K562 (cell line): ENCODE results near the gene HNRNPLL. TPM values are rescaled to one million over a fixed set of nuclear protein-coding genes. Genes with fewer than 3 reads are reported as not detected.

Source experiments
- ATAC-seq: fragments of 200-7000 bp; cut with Tn5 transposase; 3 replicates; pipeline ENCODE4 v1.9.1; 2020; ENCODE audit warnings: moderate library complexity
- BruUV-seq: library from RNA; stranded (reverse); fragments of 400-500 nt; replicated peaks from 2 replicates; lab custom pipeline; 2021; lab: Mats Ljungman, UMichigan
- CTCF ChIA-PET: fragments of 300-600 bp; formaldehyde crosslinking; extraction: SDS; loops from one replicate; lab custom pipeline; 2021; ENCODE audit warnings: low intra/inter-chr PET ratio; lab: Yijun Ruan, JAX
- POLR2A ChIA-PET: fragments of 300-600, 350-650 bp; sonication (Branson Sonifier 250); formaldehyde crosslinking; extraction: SDS; loops from one replicate; lab custom pipeline; 2021; ENCODE audit warnings: antibody characterized with exemption, inconsistent platforms; lab: Yijun Ruan, JAX
- DNase-seq, 4 experiments: peaks; one replicate each; pipeline versions ENCODE4 v3.0.0 to v3.0.0-alpha.2; 2011 to 2018; ENCODE audit warnings: low spot score in 3 of 4, mixed read lengths in 3 of 4; ENCODE audit errors: extremely low read depth in 1 of 4
- FAIRE-seq: peaks from 2 replicates; lab custom pipeline; 2011; peaks lifted over from hg19 to GRCh38; lab: Jason Lieb, UNC
- H2AFZ ChIP-seq: 2 replicates; pipeline ENCODE4 v1.6.0; 2011; ENCODE audit warnings: low read depth, low read length, control low read depth, inconsistent platforms
- H3K27ac ChIP-seq: fragments of 200-600 bp; 3 replicates; pipeline ENCODE4 v1.8.0; 2011; ENCODE audit warnings: low read depth, mild to moderate bottlenecking, control low read depth, inconsistent platforms, low read length, moderate library complexity, mixed read lengths; ENCODE audit errors: extremely low read depth
- H3K27me3 ChIP-seq, 2 experiments: fragments of 300-600 bp in 1 of 2; 2 replicates in 1 of 2; 3 replicates in 1 of 2; pipeline versions ENCODE4 v1.6.0 to v1.8.0; 2011; ENCODE audit warnings: inconsistent platforms in 2 of 2, low read length in 2 of 2, mild to moderate bottlenecking in 1 of 2, mixed read lengths in 1 of 2, moderate library complexity in 1 of 2; ENCODE audit not compliant: control insufficient read depth in 2 of 2, insufficient read depth in 2 of 2
- H3K36me3 ChIP-seq: fragments of 300-600 bp; 3 replicates; pipeline ENCODE4 v1.8.0; 2011; ENCODE audit warnings: mild to moderate bottlenecking, low read length, inconsistent platforms; ENCODE audit not compliant: control insufficient read depth, insufficient read depth
- H3K4me1 ChIP-seq, 2 experiments: fragments of 200-600 bp in 1 of 2; replicated peaks in 1 of 2; 2 replicates in 1 of 2; 3 replicates in 1 of 2; pipeline versions ENCODE4 v1.5.1 to v1.8.0; 2011; ENCODE audit warnings: inconsistent platforms in 2 of 2, low read length in 2 of 2, mild to moderate bottlenecking in 1 of 2, mixed read lengths in 1 of 2, moderate library complexity in 1 of 2; ENCODE audit not compliant: control insufficient read depth in 2 of 2, insufficient read depth in 2 of 2
- H3K4me2 ChIP-seq: 2 replicates; pipeline ENCODE4 v1.6.1; 2011; ENCODE audit warnings: low read length, control low read depth, inconsistent platforms, mixed read lengths; ENCODE audit not compliant: insufficient read depth
- H3K4me3 ChIP-seq: fragments of 200-600 bp; sonication (generic), shearing (Covaris generic); 2 replicates; pipeline ENCODE4 v1.5.1; 2016; ENCODE audit warnings: control low read depth, inconsistent platforms
- H3K79me2 ChIP-seq: fragments of 200-600 bp; 3 replicates; pipeline ENCODE4 v1.8.0; 2011; ENCODE audit warnings: low read length, inconsistent platforms; ENCODE audit not compliant: control insufficient read depth, insufficient read depth
- H3K9ac ChIP-seq, 2 experiments: 2 replicates each; pipeline versions ENCODE4 v1.6.0 to v1.6.1; 2011; ENCODE audit warnings: low read depth in 2 of 2, low read length in 2 of 2, control low read depth in 1 of 2, inconsistent platforms in 1 of 2, mild to moderate bottlenecking in 1 of 2, mixed read lengths in 1 of 2; ENCODE audit not compliant: insufficient read depth in 1 of 2
- H3K9me1 ChIP-seq: one replicate; pipeline ENCODE4 v1.6.0; 2011; ENCODE audit warnings: inconsistent platforms, mild to moderate bottlenecking, low read length, moderate library complexity; ENCODE audit not compliant: control insufficient read depth, insufficient read depth
- H3K9me3 ChIP-seq: replicated peaks from 2 replicates; pipeline ENCODE4 v1.5.1; 2011; ENCODE audit warnings: low read depth, low read length, inconsistent platforms; ENCODE audit not compliant: control insufficient read depth, insufficient read depth
- H4K20me1 ChIP-seq: replicated peaks from 2 replicates; pipeline ENCODE4 v1.6.1; 2011; ENCODE audit warnings: low read length, inconsistent platforms, mixed read lengths; ENCODE audit not compliant: control insufficient read depth, insufficient read depth
- ESRRA ChIP-seq: fragments of 450-650 bp; IDR thresholded peaks from 2 replicates; pipeline ENCODE4 v1.6.1; 2014; ENCODE audit warnings: low read depth, mild to moderate bottlenecking, moderate library complexity, borderline replicate concordance
- HNRNPK ChIP-seq: fragments of 200-400 bp; formaldehyde crosslinking; IDR thresholded peaks from one replicate; pipeline ENCODE4 v1.6.1; 2018; ENCODE audit warnings: mild to moderate bottlenecking, low read depth, low read length; ENCODE audit not compliant: poor library complexity, severe bottlenecking
- POLR2G ChIP-seq: fragments of 200-400 bp; formaldehyde crosslinking; IDR thresholded peaks from 2 replicates; pipeline ENCODE4 v1.6.1; 2017; ENCODE audit warnings: low read depth, mild to moderate bottlenecking, antibody characterized with exemption, low read length, moderate library complexity
- POLR3G ChIP-seq: IDR thresholded peaks from 2 replicates; pipeline ENCODE4 v1.6.1; 2011; ENCODE audit not compliant: insufficient read length, insufficient replicate concordance; ENCODE audit errors: extremely low read depth
- RBM14 ChIP-seq: fragments of 200-400 bp; formaldehyde crosslinking; IDR thresholded peaks from 2 replicates; pipeline ENCODE4 v1.6.1; 2018; ENCODE audit warnings: low read depth, mild to moderate bottlenecking, low read length, moderate library complexity, borderline replicate concordance; ENCODE audit not compliant: insufficient read depth
- RBM22 ChIP-seq: fragments of 200-400 bp; formaldehyde crosslinking; IDR thresholded peaks from 2 replicates; pipeline ENCODE4 v1.6.1; 2018; ENCODE audit warnings: low read length, low read depth; ENCODE audit not compliant: poor library complexity, severe bottlenecking
- TOE1 ChIP-seq, 2 experiments: fragments of 450-650 bp in 1 of 2; sonication (generic) in 1 of 2; formaldehyde crosslinking in 1 of 2; IDR thresholded peaks; 2 replicates each; pipeline versions ENCODE4 v1.7.1 to v1.8.0; 2016 to 2022; ENCODE audit warnings: borderline replicate concordance in 2 of 2, mild to moderate bottlenecking in 2 of 2, antibody characterized with exemption in 1 of 2, inconsistent platforms in 1 of 2, low read depth in 1 of 2, missing genetic modification reagents in 1 of 2, moderate library complexity in 1 of 2
- WGBS: fragments of 100-300 bp; shearing (Covaris generic); methylation state at CpG from one replicate; pipeline ENCODE4 v1.1.6; 2016; ENCODE audit warnings: low coverage, mixed read lengths; ENCODE audit not compliant: insufficient coverage; ENCODE audit errors: missing lambda C conversion rate; 5-methylcytosine and 5-hydroxymethylcytosine counted together
- in situ Hi-C: fragments of 300-500 bp; cut with MboI; formaldehyde crosslinking; loops from 4 replicates; pipeline ENCODE4 v1.15.0; 2018; ENCODE audit warnings: inconsistent platforms, mixed read lengths
- intact Hi-C: fragments of 100-400 bp; cut with micrococcal nuclease; formaldehyde crosslinking; loops from 2 replicates; pipeline ENCODE4 v1.14.2; 2022
- polyA plus RNA-seq, 8 experiments: library from polyadenylated mRNA; depleted of rRNA in 4 of 8; stranded (reverse) in 5 of 8; unstranded in 3 of 8; fragments of >200 nt; fragmentation: Nextera tagmentation in 2 of 8; fragmentation: Illumina TruSeq in 1 of 8; extraction: Ambion mirVana in 2 of 8; extraction: Trizol in 1 of 8; gene quantifications; 2 replicates each; pipeline versions ENCODE4 v1.2.1 to v1.2.3, GENCODE V29; 2011 to 2014; ENCODE audit warnings: inconsistent platforms in 1 of 8, missing spikeins in 1 of 8
- total RNA-seq, 7 experiments: library from RNA; depleted of rRNA in 6 of 7; stranded (reverse); fragments of >200 nt in 6 of 7; fragmentation: Illumina TruSeq in 2 of 7; extraction: Trizol in 2 of 7; gene quantifications; 2 replicates each; pipeline versions ENCODE4 v1.2.1 to v1.2.3, GENCODE V29; 2011 to 2021; ENCODE audit warnings: low replicate concordance in 1 of 7

Gene HNRNPLL
- total and polyA plus RNA-seq, 9 of the 15 experiments (the other 6 are each of a cell fraction or from before 2014, with no cell fraction given), result 19.8 to 135 (median 57.8) TPM

- ChIA-PET POLR2A (interaction anchor here (0.6 to 1.3 kb wide), 4 partner anchors 13 to 148 kb away, joined by 3 to 4 read pairs (median 4); no protein-coding TSS in a partner anchor), CTCF (no interaction called here)
- peaks cover 89% of the 10 kb centered on the region for H3K36me3 ChIP-seq
- no peak overlapping the region for H2AFZ ChIP-seq
- H4K20me1 ChIP-seq, result no peaks in the 10 kb centered on the region
- DNase-seq (no peak), FAIRE-seq (peak; percentile 35), ATAC-seq (no peak)
- H3K9me3 ChIP-seq, result no peaks in the 10 kb centered on the region
- no peaks in the 10 kb centered on the region for H3K27me3 ChIP-seq
- H3K9me1 ChIP-seq, result no peaks in the 10 kb centered on the region
- intact Hi-C loops, result loop anchor here (2.0 kb wide), 1 partner anchor 143 kb away; no protein-coding TSS in a partner anchor
- no peaks in the 10 kb centered on the region for H3K4me1 ChIP-seq
- H3K4me2 ChIP-seq, result no peak overlapping the region
- H3K27ac ChIP-seq, result no peak overlapping the region
- peaks cover 37% of the 10 kb centered on the region for H3K79me2 ChIP-seq
- no peak for TF ChIP-seq RBM14
- no peak for TF ChIP-seq POLR3G
- TF ChIP-seq HNRNPK, result no peak
- no peak for TF ChIP-seq ESRRA
- TF ChIP-seq TOE1 (IDR thresholded peaks at IDR 0.05; ENCODE audit: borderline replicate concordance), result no peak
- no peak for TF ChIP-seq TOE1 (CRISPR knock-in tag; IDR thresholded peaks at IDR 0.05; ENCODE audit: borderline replicate concordance, low read depth)
- TF ChIP-seq RBM22, result peak; percentile 82
- 0 out of 2 replicates have a peak, but pooled peaks have one; percentile 24 for TF ChIP-seq POLR2G
- 83% methylated on average over 2 of the region's 2 CpGs for WGBS
- H3K4me3 ChIP-seq, result no peak overlapping the region
- in situ Hi-C loops, result no loop called here
- no peak overlapping the region for H3K9ac ChIP-seq
- BruUV-seq, result no TSS peak
Observed at GRCh38 chr2:38580115-38580636, 22.6 kb downstream of the HNRNPLL start.
